Osteoblast (primary cell): ENCODE measurements around the gene SBNO1. TPM values are rescaled to one million over a fixed set of nuclear protein-coding genes. Genes with fewer than 3 reads are reported as not detected.

Experiments used
- DNase-seq: peaks from one replicate; pipeline ENCODE4 v3.0.0; 2011; ENCODE audit warnings: low spot score, mixed read lengths; ENCODE audit not compliant: insufficient read length; ENCODE audit errors: missing footprints
- H2AFZ ChIP-seq: 2 replicates; pipeline ENCODE4 v1.6.0; 2011; ENCODE audit warnings: mild to moderate bottlenecking, low read length
- H3K27ac ChIP-seq: 2 replicates; pipeline ENCODE4 v1.5.1; 2011; ENCODE audit warnings: mild to moderate bottlenecking, low read depth, low read length, moderate library complexity
- H3K27me3 ChIP-seq: 2 replicates; pipeline ENCODE4 v1.6.0; 2012; ENCODE audit warnings: mild to moderate bottlenecking, control low read depth, inconsistent platforms, low read length, moderate library complexity; ENCODE audit not compliant: insufficient read depth
- H3K36me3 ChIP-seq: 2 replicates; pipeline ENCODE4 v1.5.1; 2011; ENCODE audit warnings: mild to moderate bottlenecking, low read length, control low read depth, moderate library complexity; ENCODE audit not compliant: insufficient read depth
- H3K4me1 ChIP-seq: 2 replicates; pipeline ENCODE4 v1.5.1; 2011; ENCODE audit warnings: mild to moderate bottlenecking, low read length, control low read depth, moderate library complexity; ENCODE audit not compliant: insufficient read depth
- H3K4me2 ChIP-seq: 2 replicates; pipeline ENCODE4 v1.6.0; 2011; ENCODE audit warnings: mild to moderate bottlenecking, low read length; ENCODE audit not compliant: insufficient read depth
- H3K4me3 ChIP-seq: fragments of 200-600 bp; sonication (generic); 3 replicates; pipeline ENCODE4 v1.5.1; 2012; ENCODE audit warnings: mild to moderate bottlenecking, low read length, inconsistent platforms; ENCODE audit not compliant: insufficient read depth
- H3K79me2 ChIP-seq: 2 replicates; pipeline ENCODE4 v1.6.0; 2012; ENCODE audit warnings: mild to moderate bottlenecking, low read length, control low read depth, inconsistent platforms; ENCODE audit not compliant: insufficient read depth
- H3K9me3 ChIP-seq: 2 replicates; pipeline ENCODE4 v1.5.1; 2011; ENCODE audit warnings: low read depth, low read length, control low read depth
- H4K20me1 ChIP-seq: 2 replicates; pipeline ENCODE4 v1.6.0; 2012; ENCODE audit warnings: mild to moderate bottlenecking, low read length, control low read depth; ENCODE audit not compliant: insufficient read depth
- total RNA-seq: library from RNA; depleted of rRNA; stranded (reverse); fragments of >200 nt; gene quantifications from 2 replicates; pipeline ENCODE4 v1.2.3, GENCODE V29; 2012
- TF ChIP-seq, protein P1 (sequence below): IDR thresholded peaks from 2 replicates; pipeline ENCODE4 v1.5.1; 2011; ENCODE audit warnings: mild to moderate bottlenecking, low read depth, low read length, moderate library complexity; ENCODE audit errors: extremely low read depth

The SBNO1 gene
- total RNA-seq, 1 donor: 30.4 TPM

DNA sequence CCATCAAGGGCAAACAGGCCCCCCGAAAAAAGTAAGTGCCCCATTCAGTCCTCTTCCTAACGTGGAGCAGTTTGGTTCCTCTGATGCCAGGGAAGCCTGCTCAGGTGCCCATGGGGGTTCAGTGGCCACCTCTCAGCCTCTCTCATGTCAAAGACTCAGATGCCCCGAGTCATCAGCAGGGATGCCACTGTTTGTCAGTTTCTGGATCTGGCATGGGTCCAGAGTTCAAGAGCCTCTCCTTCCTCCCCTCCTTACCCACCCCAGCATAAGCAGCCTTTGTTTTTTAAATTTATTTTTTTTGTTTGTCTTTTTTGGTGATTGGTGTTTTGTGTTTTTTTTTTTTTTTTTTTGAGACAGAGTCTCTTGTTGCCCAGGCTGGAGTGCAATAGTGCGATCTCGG, 30.6 kb upstream of the SBNO1 start:
- peak; percentile 31 for DNase-seq
- Histone ChIP-seq H3K4me2 (no peak overlapping the region), H3K4me3 (no peak overlapping the region), H3K36me3 (peaks cover 68% of the 10 kb centered on the region), H3K27ac (no peak overlapping the region), H3K27me3 (no peaks in the 10 kb centered on the region), H3K79me2 (peaks cover 83% of the 10 kb centered on the region), H4K20me1 (peaks cover 11% of the 10 kb centered on the region), H3K4me1 (peaks cover 47% of the 10 kb centered on the region), H2AFZ (no peak overlapping the region), H3K9me3 (no peaks in the 10 kb centered on the region)
- TF ChIP-seq, protein P1, sequence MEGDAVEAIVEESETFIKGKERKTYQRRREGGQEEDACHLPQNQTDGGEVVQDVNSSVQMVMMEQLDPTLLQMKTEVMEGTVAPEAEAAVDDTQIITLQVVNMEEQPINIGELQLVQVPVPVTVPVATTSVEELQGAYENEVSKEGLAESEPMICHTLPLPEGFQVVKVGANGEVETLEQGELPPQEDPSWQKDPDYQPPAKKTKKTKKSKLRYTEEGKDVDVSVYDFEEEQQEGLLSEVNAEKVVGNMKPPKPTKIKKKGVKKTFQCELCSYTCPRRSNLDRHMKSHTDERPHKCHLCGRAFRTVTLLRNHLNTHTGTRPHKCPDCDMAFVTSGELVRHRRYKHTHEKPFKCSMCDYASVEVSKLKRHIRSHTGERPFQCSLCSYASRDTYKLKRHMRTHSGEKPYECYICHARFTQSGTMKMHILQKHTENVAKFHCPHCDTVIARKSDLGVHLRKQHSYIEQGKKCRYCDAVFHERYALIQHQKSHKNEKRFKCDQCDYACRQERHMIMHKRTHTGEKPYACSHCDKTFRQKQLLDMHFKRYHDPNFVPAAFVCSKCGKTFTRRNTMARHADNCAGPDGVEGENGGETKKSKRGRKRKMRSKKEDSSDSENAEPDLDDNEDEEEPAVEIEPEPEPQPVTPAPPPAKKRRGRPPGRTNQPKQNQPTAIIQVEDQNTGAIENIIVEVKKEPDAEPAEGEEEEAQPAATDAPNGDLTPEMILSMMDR: no peak

DNA sequence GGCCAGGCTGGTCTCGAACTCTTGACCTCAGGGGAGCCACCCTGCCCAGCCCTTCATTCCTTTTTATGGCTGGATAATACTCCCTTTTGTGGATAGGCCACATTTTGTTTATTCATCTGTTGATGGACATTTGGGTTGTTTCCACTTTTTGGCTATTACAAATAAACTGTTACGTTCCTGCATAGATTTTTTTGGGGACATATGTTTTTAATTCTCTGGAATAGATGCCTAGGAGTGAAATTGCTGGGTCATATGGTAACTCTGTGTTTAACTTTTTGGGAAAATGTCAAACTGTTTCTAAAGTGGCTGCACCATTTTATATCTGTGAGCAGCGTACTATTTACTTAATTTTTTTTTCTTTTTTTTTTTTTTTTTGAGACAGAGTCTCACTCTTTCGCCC, 29.1 kb upstream of the SBNO1 start:
- H4K20me1 ChIP-seq: peaks cover 16% of the 10 kb centered on the region
- H3K4me3 ChIP-seq: no peak overlapping the region
- TF ChIP-seq, protein P1: no peak
- no peak overlapping the region for H3K4me2 ChIP-seq
- peaks cover 60% of the 10 kb centered on the region for H3K36me3 ChIP-seq
- H3K27ac ChIP-seq: no peak overlapping the region
- DNase-seq: no peak
- H3K79me2 ChIP-seq: peaks cover 77% of the 10 kb centered on the region
- no peaks in the 10 kb centered on the region for H3K9me3 ChIP-seq
- H2AFZ ChIP-seq: no peak overlapping the region
- peaks cover 43% of the 10 kb centered on the region for H3K4me1 ChIP-seq
- no peaks in the 10 kb centered on the region for H3K27me3 ChIP-seq

DNA sequence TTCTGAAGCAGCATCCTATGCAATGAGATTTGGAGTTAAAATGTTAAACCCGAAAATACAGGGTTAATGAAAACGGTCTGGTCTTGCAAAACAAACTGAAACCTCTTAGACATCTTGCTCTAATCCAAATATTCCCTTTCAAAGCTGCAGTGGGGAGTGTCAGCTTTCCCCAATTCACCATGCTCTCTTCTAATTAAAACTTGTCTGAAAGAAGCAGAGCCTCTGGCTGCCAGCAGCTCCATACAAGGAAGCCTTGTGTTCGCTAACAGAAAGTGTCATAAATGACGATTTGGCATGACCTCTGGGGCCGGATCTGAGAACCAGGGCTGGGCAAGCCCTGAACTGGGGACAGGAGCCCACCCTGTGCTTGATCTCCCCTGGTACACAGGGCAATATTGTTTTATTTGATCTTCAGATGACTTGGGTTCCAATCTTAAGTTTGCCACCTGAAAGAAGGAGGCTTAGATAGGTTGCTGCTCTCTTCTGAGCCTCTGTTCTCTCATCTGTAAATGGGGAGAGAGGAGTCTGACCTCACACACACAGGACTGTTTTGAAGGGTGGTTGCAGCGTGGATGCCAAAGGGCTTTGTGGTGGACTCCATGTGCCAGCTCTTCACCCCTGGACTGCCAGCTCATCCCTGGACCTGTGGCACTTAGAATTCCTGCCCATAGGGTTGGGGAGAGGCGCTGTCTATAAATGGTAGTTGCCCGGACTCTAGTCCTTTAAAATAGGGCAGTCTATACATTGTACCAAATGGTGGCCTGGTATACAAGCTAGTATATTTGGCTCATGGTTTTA, 27.1 kb upstream of the SBNO1 start:
- H3K36me3 ChIP-seq: peaks cover 54% of the 10 kb centered on the region

More for the DNA sequence above, 27.1 kb upstream of the SBNO1 start:
- TF ChIP-seq, protein P1: no peak
- DNase-seq: peak; percentile 80
- peaks cover 87% of the 10 kb centered on the region for H3K79me2 ChIP-seq
- H3K9me3 ChIP-seq: no peaks in the 10 kb centered on the region
- H3K4me1 ChIP-seq: peaks cover 34% of the 10 kb centered on the region
- H4K20me1 ChIP-seq: peaks cover 16% of the 10 kb centered on the region
- peak overlapping the region; percentile 13 for H3K27ac ChIP-seq
- no peaks in the 10 kb centered on the region for H3K27me3 ChIP-seq
- no peak overlapping the region for H3K4me2 ChIP-seq
- no peak overlapping the region for H3K4me3 ChIP-seq
- no peak overlapping the region for H2AFZ ChIP-seq
